HG03520 (cell line): ENCODE data around the gene PRRG3.

ENCODE experiments used
- ATAC-seq: cut with Tn5 transposase; IDR thresholded peaks from one replicate; pipeline ENCODE4 v1.9.1; 2021; ENCODE audit warnings: mild to moderate bottlenecking, moderate library complexity; ENCODE audit not compliant: unreplicated experiment

PRRG3 gene

GRCh38 chrX:151704041-151704663 is 8.9 kb downstream of the PRRG3 start:
- ATAC-seq = no peak

- no peak for ATAC-seq
These were observed 13.6 kb downstream of the PRRG3 start for GRCh38 chrX:151708821-151709220.

DNA sequence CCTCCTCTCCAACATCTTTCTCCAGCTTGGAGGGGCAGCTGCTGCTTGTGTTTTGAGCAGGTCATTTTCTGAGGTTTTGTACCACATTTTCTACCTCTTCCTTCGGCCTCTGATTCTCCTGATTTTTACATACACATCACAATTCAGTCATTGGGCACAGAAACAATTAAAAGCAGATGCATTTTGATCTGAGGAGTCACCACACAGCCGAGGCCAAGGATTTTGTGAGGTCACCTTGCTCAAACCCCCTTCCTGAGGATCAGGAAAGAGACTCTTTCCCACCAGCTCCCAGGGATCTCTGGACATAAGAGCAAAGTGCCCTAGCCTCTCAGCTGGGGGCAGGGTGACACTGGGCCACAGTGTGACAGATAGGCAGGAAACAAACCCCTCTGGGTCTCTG is 15.2 kb downstream of the PRRG3 start:
- no peak for ATAC-seq

GRCh38 chrX:151711154-151711553 is 15.9 kb downstream of the PRRG3 start:
- no peak for ATAC-seq

DNA sequence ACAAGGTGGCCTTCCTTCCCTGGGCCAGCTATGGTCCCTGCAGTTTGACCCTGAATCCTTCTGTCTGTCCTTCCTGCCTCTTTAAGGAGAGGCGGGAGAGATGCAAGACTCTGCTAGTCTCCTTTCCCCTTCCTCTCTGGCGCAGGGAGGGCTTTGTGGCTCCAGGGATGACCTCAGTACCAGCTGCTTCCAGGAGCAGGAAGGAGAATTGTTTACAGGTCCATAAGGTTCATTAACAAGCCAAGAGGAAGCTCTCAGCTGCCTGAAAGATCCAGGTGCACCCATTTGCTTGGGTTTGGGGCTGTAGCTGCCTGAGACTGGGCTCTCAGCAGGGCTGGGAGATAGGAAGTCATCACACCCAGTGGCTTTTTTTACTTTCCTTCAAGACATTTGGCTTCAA is 16.5 kb downstream of the PRRG3 start:
- no peak for ATAC-seq

DNA sequence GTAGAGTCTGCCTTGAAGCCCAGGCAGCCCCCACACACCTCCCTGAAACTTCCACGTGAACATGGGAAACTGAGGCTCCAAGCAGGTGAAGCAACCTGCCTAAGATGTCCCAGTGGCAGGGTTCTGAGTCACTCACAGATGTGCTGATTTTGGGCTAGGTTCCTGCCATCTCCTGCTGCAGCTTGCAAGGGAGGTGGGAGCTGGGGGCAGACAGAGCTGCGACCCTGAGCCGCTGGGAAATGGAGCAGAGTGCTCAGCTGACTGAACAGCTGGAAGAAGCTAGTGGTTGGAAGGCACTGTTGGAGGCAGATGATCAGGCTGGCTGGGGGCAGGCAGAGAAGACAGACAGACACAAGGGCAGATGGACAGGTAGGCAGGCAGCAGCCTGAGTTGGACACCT is 17.0 kb downstream of the PRRG3 start:
- ATAC-seq = no peak

DNA sequence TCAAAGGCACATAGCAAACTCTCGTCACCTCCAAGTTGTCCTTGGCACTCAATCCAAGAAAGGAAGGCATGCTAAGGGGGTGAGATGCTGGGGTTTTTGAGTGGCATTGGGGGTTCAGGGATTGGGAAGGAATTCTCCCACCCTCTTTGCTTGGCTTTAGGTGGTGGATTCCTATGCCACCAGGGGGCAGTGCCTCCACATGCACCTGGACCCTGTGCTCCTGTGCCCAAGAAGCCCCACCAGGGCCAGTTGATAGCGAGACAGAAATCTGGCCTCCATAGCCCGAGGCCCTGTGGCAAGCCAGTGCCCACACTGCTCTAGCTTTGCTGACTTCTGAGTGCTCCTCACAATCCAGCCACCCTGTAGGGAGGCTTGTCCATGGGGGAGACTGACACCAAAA is 18.6 kb downstream of the PRRG3 start:
- no peak for ATAC-seq

DNA sequence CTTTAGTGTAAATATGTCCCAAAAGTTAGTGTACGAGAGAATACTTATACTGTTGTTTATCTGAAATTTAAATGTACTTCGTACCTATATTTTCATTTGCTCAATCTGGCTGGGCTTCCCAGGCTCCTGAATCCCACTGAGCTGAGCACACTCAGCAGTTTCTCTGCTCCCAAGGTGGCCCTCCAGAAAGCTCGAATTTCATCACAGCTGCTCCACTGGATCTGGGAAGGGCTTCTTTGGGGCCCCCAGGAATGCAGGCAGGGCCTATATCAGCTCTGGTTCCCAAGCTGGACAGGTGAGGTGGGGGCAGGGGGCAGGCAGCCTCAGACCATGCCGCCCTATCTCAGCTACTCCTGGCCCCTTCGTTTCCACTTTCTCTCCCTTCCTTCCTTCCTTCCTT is 19.1 kb downstream of the PRRG3 start:
- ATAC-seq = no peak

- no peak for ATAC-seq
These were observed 20.5 kb downstream of the PRRG3 start, which contains the start of gene FATE1 for GRCh38 chrX:151715752-151716151. FATE1 (plus strand) TSS chrX:151716035; CDS start chrX:151716120, 85 bp downstream.

GRCh38 chrX:151722241-151722846 is 27.1 kb downstream of the PRRG3 start:
- ATAC-seq = no peak

- no peak for ATAC-seq
These were observed 28.0 kb downstream of the PRRG3 start for GRCh38 chrX:151723156-151723760.

DNA sequence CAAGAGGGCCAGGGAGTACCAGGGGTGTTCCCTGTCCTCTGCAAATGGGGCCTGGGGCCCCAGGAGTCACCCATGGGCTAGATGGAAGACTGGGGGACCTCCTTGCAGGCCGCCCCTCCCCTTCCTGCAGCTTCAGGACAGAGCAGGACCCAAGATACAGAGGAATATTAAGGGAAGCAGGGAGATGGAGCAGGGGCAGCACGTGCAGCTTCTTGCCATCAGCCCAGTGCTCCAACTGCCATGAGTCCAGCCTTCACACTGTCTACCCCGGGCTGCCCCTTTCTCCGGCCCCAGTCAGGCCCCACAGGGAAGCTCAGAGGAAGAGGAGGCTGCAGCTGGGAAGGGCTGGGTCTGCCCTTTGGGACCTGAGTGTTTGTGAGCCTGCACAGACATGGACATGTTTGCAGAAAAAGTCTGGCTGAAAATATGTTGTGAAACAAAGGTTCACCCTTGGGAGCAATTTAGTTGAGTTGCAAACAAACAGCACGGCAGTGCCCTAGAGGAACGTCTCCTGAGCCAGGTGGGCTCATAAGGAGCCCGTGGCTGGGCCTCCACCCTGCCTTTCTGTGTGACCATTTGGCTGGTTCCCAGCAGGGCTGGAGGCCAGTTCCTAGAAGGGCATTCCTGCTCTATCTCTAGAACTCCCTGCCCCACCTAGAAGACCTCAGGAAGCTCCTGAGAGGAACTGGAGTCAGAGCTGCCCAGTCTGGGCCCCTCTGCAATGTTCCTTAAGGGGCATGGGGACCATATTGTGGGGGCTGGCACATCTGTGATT is 29.5 kb downstream of the PRRG3 start:
- ATAC-seq = no peak

- ATAC-seq = no peak
These were observed 30.0 kb downstream of the PRRG3 start for GRCh38 chrX:151725338-151725614.

DNA sequence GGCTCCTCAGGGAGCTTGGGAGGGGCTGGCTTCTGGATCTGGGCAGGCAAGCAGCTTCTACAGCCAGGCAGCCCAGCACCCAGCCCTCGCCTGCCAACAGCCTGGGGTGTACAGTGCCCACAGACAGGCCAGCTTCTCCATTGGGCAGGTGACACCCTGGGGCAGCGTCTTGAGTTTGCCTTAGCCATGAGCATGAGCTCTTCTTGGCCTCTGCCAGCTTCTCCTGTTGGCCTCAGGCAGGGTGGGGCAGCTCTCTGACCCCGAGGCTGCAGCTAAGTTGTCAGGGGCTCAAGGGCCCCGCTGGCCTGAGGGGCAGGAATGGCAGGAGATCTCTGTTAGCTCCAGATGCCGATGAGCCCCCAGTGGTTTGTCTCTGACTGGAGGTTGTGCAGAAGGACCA is 31.5 kb downstream of the PRRG3 start:
- no peak for ATAC-seq

GRCh38 chrX:151727346-151727745 is 32.1 kb downstream of the PRRG3 start:
- no peak for ATAC-seq

- no peak for ATAC-seq
These were observed 33.9 kb downstream of the PRRG3 start for GRCh38 chrX:151729056-151729725.

DNA sequence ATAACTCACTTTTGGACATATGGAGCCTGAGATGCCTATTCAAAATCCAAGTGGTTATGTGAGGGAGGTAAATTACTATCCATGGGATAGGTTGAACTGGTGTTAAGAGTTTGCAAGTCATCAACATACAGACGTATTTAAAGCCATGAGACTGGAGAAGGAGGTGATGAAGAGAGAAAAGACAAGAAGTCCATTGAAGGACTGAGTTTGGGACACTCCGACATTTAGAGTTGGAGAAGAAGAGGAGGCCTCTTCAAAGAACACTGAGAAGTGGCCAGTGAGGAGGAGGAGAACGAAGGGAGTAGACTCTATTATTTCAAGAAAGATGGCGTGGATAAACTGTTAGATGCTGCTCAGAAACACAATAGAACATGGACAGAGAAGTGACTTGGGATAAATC is 39.2 kb downstream of the PRRG3 start, which contains the start of gene CNGA2:
TSS of gene CNGA2 (plus strand) at position 301 of the 400 bp plus-strand sequence. CDS start 3,738 bp downstream, outside the sequence.
- no peak for ATAC-seq

DNA sequence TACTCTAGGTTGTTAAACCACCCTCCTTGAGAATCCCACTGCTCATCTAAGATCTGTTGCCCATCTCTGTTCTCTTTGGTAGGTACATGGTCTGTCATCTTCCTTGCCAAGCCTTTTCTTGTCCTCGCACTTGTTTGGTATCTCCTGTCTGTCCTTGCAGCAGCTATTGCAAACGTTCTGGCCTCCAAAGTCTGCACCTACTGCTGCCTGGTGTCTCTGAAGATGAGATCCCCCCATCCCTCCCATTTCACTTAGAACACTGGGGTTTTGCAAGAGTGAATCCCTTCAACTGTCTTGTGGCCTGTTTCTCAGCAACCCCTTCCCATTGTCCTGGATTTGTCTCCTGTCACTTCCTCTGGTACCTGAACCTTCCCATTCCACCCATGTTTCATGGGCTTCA is 40.0 kb downstream of the PRRG3 start:
- no peak for ATAC-seq

- no peak for ATAC-seq
These were observed 41.4 kb downstream of the PRRG3 start for GRCh38 chrX:151736685-151737084.

DNA sequence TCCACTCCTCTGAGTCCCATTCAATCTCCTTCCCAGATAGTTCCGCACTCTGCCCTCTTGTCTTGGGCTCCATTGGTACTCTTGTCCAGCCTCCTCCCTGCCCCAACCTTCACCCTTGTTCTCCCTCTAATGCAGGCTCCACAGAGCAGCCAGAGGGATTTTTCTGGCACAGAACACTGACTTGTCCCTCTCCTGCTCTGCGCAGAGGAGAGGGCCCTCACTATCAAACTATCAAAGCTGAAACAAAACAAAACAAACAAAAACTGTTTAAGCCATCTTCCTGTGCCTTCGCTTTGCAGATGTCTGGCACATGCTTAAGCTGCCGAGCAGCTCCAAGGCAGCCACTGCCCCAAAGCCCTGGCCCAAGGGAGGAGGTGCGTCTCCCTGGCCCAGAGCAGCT is 42.2 kb downstream of the PRRG3 start:
- ATAC-seq = no peak

GRCh38 chrX:151738751-151739150 is 43.5 kb downstream of the PRRG3 start:
- ATAC-seq = no peak
